HG03103 (cell line): Measurements from ENCODE around the gene DUSP5.

Source experiments
- ATAC-seq: cut with Tn5 transposase; IDR thresholded peaks from one replicate; pipeline ENCODE4 v1.9.1; 2021; ENCODE audit warnings: low read depth; ENCODE audit not compliant: unreplicated experiment

Gene DUSP5

DNA sequence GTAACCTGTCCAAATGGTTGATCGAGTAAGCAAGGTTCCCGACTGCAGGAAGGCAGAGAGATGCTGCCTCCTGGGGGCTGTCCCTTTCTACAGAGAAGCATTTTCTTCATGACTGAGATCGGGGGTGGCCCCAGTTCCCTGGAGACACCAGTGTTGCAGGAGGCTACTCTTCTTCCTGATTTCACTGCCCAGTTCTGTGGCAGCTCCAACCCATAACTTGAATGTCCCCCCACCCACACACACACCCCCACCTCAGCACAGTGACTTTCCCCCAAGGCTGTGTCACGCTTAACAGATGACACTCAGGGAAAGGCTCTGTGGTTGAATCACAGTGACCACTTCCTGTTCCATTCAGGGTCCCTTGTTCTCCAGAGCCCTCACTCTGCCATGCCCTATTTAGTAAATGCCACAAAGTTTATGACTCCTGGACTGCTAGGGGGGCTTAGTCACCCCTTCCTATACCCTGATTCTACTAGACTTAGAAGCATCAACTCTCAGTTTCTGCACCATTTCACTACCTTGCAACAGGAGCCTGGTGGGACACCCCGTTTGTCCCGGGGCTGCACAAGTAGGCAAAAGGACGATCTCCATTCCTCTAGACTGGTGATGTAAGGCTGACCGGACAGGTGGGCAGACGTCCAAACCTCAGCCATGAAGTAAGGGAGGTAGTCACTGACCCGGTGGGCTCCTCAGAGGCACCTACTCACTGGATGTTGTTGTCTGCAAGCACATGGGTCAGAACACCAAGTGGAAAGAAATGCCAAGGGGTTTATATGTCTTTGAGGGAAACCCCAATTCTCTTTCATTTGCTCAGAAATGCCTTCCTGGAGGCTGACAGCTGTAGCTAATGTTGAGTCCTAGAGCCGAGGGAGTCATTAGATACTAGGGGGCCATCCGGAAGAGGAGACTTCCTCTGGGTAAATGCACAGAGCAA, 38.5 kb downstream of the DUSP5 start:
- peak; percentile 79 for ATAC-seq

DNA sequence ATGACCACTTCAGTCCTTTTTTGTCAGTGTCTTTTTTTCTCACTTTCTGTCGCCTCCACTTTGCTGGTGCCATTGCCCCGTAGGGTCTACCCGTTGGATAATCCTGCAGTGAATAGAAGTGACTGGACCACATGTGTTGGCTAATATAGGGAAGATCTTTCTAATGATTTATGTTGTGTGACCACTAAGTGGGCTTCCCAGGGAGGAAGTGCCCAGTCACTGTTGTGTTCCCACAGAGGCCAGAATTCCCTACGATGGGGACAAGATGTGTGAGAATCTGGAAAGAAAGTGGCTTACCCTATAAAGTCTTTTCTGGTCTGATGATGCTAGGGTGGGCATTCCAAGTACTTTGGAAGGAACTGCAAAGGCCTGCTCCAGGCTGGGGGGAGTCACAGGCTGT, 41.4 kb downstream of the DUSP5 start:
- no peak for ATAC-seq

DNA sequence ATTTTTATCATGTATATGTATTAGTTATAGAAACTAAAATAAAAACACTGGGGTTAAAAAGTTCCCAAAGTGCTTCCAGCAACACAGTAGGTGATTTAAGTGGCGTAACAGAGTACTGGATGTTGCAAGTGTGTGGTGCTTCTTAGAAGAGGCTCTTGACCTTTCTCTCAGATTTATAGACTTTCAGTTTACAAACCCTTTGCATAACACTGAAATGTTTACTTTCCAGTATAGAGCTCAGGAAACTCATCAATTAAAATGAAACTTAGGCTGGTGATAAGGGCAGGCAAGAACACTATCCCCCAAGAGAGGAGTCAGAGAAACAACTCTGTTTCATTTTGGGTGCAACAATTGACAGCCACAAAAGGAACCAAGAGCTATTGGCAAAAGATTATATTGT, 42.3 kb downstream of the DUSP5 start:
- ATAC-seq = no peak

DNA sequence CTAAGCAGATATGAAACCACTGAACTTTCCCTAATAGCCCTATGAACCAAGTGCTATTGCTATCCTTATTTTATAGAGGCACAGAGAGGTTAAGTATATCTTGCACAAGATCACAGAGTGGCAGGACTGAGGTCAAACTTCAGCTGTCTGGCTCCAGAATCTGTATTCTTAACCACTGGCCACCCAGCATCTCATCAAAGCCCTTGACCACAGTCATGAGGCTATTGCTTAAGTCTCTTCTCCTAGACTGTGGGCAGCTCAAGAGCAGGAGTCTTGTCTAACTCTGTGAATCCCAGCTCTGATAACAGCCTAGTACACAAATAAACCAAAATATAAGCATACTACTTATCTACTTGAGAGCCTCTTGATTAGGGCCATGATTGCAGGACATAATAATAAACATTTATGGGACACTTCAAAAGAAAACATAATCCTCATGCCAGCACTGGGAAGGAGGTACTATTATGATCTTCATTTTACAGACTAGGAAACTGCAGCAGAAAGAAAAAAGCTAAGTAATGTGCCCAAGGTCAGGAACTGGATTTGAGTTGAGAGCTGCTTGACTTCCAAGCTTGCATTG, 47.3 kb downstream of the DUSP5 start:
- ATAC-seq = no peak

DNA sequence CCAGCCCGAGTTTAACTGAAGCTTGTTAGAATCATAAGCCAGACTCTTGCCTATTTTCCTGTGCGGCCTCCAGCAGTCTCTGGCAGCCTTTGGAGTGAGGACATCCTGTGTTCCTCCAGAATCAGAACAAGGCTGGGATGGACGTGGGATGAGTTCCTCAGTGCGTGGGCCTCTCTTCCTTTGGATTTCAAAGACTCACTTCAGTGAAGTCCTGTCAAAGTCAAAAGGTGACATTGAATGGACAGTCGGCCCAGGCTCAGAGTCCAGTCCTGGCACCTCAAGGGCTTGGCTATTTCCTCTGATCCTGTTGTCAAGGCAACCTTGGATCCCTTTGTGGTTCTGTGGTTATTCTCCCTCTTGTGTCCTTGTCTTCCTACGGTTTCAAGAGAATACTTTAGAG, 48.4 kb downstream of the DUSP5 start:
- ATAC-seq = no peak

DNA sequence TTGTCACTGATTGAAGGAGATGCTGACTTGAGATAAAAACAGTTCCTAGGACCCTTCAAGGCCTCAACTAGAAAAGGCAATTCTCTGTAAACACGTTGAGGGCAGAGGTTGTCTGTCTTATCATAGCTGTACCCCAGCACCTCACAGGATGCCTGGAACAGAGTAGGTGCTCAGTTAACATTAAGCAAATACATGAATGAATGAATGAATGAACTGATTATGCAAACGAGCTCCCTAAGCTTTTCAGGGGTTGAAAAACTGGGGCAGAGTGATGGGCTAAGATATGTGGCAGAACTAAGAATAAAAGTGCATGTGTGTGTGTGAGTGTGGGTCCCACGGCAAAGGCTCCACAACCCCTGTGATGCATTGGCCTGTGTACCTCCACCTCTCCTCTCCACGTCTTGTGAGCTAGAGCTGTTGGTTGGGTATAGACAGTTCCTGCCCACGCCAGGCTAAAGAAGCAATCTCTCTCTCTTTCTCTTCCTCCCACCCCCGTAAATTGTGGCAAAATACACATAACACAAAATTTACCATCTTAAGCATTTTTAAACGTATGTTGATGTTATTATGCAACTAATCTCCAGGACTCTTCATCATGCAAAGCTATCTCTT, 48.9 kb downstream of the DUSP5 start:
- ATAC-seq = no peak

DNA sequence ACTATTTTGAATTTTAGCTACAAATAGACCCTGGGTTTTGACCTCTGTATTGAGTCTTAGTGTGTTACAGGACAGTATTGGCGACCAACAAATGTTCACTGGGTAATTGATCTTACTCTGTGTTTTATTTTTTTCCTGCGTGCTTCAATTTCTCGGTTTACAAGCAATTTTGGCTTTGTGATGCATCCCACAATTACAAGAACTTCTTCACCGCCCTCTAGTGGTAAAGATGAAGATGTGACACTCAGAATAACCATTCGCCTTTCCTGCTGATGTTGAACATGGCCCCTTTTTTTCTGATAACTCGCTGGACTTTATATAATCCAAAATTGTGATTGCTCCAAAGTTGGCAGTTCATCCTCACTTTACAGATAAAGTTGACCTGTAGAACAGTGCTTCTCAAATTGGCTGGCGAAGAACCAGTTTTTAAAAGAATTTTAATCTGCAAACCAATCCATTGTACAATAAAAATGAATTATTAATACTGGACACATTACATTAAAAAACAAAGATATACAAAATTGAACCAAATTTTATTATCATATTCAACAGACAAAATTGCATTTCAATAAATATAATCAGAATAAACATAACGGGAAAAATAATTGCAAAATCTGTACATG, 49.5 kb downstream of the DUSP5 start:
- no peak for ATAC-seq

DNA sequence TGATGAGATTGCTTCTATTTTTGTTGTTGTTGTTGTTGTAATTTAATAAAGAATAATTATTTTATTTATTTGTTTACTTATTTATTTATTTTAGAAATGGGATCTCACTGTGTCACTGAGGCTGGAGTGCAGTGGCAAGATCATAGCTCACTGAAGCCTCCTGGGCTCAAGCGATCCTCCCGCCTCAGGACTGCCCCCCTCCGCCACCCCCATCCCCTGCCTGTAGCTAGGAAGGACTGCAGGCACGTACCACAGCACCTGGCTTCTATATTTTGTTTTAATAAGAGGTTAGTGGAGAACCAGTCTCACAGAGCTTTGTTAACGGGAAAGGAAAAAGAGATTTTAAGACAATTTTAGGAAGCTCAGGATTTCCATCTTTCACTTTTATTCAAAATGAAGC, 50.3 kb downstream of the DUSP5 start:
- ATAC-seq = no peak

DNA sequence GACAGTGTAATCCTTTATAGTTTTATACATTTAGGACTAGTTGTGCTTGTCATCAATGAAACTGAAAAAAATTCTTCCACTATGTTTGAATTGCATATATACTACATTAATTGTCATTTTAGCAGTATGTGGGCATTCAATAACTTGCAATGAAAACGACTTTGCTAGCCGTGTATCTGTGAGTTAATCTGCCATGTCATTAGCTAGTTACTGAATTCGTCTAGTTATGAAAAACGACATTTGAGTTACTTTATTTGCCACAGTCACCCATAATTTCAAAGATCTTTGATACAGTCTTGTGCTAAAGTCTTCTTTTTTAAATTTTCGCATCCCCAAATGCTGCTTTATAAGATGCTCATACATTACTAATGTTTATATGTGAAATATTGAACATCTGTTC, 51.5 kb downstream of the DUSP5 start:
- ATAC-seq = no peak

DNA sequence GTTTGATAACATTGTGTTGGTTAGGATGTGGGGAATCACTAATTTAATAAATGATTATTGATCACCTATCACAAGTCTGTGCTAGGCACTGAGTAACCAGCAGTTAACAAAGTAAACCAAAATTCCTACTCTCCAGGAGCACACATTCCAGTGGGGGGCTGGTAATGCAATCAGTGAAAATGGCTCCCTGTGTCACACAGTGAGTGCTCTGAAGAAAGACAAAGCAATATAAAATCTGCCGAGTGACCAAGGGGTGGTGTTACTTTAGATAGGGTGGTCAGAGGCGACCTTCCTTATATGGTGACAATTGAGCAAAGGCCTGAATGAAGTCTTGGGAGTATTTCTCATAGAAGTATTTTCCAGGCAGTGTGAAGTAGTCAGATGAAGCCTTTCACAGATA, 56.2 kb downstream of the DUSP5 start:
- no peak for ATAC-seq

DNA sequence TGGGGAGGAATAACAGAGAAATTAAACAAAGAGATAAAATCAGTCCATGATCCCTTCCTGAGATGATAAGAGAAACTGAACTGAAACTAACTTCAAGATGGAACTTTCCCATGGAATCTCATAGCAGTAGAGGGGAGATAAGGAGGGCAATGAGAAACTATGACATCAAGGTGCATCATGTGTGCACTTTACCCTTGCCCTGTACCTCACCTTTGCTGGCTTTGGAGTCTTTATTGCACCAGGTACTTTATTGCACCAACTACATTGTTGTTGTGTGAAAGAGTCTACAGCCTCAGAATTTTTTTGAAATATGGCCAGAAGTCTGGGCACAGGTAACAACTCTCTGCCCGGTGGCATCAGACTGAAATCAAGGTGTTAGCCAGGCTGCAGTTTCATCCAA, 58.6 kb downstream of the DUSP5 start:
- no peak for ATAC-seq

DNA sequence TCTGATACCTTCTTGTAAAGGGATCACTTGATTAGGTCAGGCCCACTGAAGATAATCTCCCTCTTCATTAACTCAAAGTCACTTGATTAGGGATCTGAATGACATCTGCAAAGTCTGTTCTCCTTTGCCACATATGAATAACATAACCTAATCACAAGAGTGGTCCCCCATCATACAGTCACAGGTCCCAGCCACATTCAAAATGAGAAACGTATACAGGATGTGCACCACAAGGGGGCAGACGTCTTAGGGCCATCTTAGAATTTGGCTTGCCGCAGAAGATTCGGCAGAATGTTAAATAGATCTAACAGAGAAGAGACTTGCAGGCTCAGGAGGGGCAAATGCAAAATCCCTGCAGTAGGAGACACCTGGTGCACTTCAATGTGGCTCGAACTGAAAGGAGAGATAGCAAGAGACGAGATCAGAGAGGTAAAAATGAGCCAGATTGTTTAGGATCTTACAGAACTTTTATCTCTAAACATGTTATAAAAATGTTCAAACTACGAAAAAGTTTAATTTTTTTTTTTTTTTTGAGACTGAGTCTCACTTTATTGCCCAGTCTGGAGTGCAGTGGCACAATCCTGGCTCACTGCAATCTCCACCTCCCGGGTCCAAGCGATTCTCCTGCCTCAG, 59.4 kb downstream of the DUSP5 start:
- no peak for ATAC-seq

DNA sequence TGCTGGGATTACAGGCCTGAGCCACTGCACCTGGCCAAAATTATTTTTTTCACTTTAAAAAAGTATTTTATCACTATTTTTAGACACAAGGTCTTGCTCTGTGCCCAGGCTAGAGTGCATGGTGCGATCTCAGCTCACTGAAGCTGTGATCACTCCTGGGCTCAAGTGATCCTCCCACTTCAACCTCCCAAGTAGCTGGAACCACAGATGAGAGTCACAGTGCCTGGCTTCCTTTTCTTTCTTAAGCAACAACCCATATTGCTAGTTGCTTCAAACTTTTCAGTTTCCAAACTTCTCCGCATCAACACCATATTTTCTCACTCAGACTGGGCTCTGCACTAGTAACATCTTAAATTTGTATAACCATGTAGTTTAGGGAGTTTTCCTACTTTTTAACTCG, 60.3 kb downstream of the DUSP5 start:
- no peak for ATAC-seq

DNA sequence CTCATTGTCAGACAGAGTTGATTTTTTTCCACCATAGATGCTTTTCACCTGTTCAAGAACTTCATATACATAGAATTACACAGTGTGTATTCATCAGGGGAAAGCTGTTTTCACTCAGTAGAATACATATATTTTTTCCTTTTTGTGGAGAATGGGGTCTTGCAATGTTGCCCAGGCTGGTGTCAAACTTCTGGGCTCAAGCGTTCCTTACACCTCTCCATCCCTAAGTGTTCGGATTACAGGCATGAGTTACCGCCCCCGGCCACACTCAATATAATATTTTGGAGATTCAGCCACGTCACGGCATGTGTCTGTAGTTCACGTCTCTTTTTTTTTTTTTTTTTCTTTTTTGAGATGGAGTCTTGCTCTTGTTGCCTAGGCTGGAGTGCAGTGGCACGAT, 62.3 kb downstream of the DUSP5 start:
- ATAC-seq = no peak
